Stimulated activated CD4-positive, alpha-beta T cell treated with anti-CD3 and anti-CD28 coated beads, TNF-alpha, amount 100 ng/mL, for 48 hours (primary cell): Measurements from ENCODE around the gene AUH.
A peak's percentile ranks its signal among the peaks of the same experiment; 100 is the strongest.

Experiments used
- DNase-seq, 3 donors: peaks; one replicate each; pipeline ENCODE4 v3.0.0-alpha.2; 2020; ENCODE audit warnings: low read depth in 3 of 3

AUH gene

DNA sequence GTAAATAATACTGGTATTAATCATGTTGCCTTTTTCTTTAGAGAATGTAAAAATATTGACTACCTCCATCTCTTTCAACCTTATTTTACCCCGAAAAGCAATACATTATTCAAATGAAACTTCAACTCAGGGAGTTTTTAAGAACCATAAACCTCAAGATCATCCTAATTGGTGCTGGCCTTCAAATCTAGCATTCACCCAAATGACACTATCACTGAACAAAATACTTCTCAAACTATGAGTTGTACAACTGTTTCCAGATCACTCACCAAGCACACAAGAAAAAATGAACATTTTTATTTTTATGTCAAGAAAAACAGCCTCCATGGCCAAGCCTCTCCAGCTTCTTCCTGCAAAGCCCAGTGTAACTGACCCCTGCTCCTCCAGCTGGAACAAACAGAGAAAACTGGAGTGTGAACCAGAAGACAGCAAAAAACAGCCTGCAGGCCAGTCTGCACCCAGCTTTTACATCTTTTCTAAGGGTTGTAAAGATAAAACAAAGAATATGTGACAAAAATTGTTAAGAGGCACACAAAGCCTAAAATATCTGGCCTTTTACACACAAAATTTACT lies 21.2 kb downstream of the AUH start:
- no peak for DNase-seq

DNA sequence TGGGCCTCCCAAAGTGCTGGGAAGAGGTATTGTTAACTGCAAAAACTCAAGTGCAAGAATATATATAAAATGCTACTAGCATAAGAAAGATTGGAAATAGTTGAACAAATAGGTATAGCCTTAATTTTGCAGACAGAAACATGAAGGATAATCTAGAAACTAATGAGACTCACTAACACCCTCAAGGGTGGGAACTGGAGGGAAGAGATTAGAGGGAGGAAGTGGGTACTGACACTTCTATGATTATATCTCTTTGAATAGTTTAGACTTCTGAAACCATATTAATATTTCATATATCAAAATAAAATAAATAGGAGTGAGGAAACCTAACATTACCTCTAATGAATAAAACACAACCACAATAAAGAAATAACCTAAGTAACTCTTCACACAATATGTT lies 23.0 kb downstream of the AUH start:
- DNase-seq, result no peak

DNA sequence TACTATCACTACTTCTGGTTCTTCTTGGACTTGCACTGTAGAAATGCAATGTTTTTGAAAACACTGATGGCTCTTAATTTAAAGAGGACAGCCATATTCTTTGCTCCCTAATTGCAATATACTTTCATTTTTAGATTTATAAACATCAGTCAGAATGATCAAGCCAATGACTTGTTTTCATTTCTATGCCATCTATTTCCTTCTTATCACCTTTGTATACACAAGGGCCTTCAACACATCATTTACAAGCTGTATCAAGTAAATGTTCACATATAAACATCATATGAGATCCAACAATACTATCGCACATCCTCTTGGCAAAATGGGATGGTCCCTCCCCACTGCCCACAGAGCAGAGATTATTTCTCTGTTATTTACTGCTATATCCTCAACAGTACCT lies 24.9 kb downstream of the AUH start:
- no peak for DNase-seq

DNA sequence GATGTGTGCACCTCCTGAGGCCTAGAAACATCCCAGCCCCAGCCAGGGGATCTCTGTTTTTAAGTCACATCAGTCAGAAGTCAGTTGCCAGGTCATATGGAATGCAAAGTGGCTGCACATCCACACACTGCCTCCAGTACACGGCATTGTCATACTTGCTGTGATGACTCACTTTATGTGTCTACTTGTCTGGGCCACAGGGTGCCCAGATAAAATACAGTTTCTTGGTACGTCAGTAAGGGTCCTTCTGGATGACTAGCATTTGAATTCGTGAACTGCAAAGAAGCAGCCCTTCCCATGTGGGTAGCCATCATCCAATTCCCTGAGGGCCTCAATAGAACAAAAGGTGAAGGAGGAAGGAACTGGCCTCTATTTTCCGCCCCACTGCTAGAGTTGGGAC lies 27.7 kb downstream of the AUH start:
- peak in 1 of 3 donors; percentile 6 for DNase-seq

DNA sequence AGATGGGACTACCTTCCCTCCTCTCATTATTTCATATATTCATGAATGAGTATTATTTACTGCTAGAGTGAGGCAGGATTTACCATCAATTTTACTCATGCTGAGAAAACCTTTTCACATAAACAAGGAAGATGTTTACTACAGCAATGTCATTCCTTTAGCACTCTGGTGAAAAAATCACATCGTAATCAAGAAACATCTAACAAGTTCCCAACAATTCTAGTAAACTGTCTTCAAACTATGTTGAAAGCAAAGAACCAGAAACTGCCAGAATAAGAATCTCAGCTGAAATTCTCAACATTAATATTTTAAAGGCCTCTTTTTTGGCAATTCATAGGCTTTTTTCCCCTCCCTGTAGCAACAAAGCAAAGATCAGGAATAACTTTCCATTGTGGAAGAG lies 28.2 kb downstream of the AUH start:
- no peak for DNase-seq

DNA sequence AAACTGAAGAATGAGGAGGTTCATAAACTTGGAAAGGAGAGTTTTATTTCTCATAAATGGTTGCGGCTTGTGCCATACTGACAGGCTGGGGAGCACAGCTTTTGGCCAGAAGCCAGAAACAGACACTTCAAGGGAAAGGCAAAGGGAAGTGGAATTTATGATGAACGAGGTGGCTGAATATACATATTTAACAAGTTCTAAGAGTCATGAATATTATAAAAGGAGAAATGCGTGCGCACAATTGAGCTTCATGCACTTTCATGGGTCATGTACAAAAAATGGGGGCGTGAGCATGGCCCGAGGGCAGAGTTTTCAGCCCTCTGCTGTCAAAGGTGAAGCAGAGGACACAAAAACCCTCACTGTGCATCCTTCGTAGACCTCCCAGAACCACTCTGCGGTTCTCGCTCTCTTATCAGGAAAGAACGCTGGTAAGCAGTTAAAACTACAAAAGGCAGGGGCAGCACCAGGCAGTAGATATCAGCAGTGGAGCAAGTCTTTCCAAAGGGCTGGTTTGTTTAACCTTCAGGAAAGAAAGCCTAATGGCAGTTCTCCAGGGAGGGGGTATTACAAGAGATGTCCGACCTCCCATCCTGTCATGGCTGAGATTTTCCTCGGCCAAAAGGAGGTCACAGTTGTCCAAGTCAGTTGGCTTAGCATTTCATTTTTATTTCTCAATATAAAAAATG lies 29.0 kb downstream of the AUH start:
- DNase-seq, result no peak

DNA sequence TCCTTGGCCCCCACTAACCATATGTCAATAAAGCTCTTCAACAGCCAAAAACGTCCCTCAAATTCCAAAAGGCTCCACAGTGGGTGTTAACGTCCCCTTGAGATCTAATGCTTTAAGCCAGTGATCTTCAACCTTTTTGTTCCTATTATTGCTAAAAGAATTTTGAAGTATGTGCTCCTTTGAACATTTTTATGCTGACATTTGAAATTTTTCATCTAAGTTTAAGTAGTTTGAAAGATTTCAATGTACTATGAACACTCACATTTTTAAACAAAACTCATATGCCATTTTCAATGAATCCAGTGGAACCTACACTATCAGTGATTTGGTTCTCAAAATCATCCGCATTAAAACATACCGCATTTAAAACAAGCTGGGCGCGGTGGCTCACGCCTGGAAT lies 29.9 kb downstream of the AUH start:
- DNase-seq, result no peak

GRCh38 chr9:91328186-91328585 lies 33.5 kb downstream of the AUH start:
- no peak for DNase-seq

GRCh38 chr9:91321691-91322090 lies 40.0 kb downstream of the AUH start:
- no peak for DNase-seq

DNA sequence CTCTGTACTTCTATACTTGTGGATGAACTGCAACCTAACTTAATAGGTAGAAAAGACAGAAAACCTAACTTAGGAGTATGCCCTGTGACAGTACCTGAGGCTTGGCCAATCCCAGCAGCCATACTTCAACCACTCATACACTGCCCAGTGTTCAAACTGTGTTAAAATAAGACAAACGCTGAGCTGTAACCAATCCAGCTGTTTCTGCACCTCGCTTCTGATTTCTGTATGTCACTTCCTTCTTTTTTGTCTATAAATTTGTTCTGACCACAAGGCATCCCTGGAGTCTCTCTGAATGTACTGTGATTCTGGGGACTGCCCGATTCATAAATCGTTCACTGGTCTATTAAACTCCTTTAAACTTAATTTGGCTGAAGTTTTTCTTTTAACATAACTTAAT lies 41.4 kb downstream of the AUH start:
- no peak for DNase-seq

GRCh38 chr9:91316093-91316492 lies 45.6 kb downstream of the AUH start:
- no peak for DNase-seq

DNA sequence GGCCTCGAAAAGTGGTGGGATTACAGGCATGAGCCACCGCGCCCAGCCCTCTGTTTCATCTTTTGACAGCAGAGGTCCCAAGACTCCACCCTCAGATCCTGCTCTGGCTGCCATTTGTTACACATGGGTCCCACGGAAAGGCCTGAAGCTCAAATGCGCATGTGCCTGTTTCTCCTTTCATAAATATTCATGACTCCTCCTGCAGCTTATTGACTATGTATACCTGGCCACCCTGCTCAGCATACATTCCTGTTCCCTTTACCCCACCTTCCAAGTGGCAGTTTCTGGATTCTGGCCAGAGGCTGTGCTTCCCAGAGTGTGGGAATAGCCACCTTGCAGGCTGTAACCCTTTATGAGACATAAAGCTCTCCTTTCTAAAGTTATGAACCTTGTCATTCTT lies 46.5 kb downstream of the AUH start:
- no peak for DNase-seq

- no peak for DNase-seq
These were observed 48.9 kb downstream of the AUH start for GRCh38 chr9:91312717-91313325.

GRCh38 chr9:91310037-91310436 lies 51.7 kb downstream of the AUH start:
- DNase-seq, result no peak

- DNase-seq, result no peak
These were observed 53.5 kb downstream of the AUH start for GRCh38 chr9:91308191-91308590.

GRCh38 chr9:91307279-91307678 lies 54.4 kb downstream of the AUH start:
- no peak for DNase-seq

- no peak for DNase-seq
These were observed 55.5 kb downstream of the AUH start for GRCh38 chr9:91306296-91306630.

DNA sequence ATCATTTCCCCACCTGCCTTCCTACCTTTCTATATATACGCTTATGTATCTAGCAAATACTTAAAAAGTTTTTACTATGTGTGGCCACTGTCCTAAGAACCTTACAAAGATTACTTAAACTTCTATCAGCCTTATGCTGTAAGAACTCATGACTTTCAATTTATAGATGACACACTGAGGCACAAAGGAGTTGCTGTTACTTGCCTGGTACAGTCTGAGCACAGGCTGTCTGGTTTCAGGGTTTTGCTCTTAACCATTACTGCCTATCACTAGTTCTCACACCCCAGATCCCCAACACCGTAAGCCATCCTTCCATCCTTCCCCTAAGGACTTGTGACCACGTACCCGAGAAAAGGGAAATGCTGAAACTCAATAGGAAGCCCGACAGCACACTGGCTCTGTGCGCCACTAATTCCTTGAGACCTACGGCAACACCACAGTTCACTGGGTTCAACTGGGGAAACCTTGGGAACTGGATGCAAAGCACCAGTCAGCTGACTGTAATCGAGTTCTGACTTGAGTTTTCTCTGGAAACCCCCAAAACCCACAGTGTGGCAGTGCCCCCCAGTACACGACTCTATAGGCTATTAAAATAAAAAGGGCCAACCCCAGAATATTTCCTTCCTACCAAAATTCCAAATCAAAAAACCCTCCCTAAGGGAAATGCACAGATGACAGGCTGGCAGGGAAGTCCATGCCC lies 56.0 kb downstream of the AUH start:
- no peak for DNase-seq

- no peak for DNase-seq
These were observed 57.8 kb downstream of the AUH start for GRCh38 chr9:91303741-91304415.

- no peak for DNase-seq
These were observed 58.9 kb downstream of the AUH start for GRCh38 chr9:91302831-91303230.

GRCh38 chr9:91301161-91301560 lies 60.6 kb downstream of the AUH start:
- DNase-seq, result no peak

DNA sequence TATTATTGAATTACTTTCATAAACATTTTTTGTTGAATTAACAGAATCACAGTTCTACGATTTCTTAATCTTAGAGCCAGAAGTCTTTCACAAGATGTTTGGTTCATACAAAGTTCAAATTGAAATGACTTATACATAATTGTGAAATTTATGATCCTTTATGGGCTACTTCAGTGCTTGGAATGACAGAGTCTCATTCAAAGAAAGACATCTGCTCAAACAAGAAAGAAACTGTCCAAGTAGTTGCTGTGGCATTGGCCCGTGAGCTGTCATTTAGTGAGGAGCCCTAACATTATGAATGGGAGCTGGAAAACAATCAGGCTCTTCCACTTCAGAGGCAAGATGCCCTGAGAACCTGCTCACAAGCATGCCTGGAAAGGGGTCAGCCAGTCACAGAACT lies 63.4 kb downstream of the AUH start:
- no peak for DNase-seq

- no peak for DNase-seq
These were observed 64.4 kb downstream of the AUH start for GRCh38 chr9:91297306-91297705.
